GM12873 (cell line): ENCODE measurements around the gene CACNA1B.

Experiments
- TF ChIP-seq, protein P1 (sequence below): IDR thresholded peaks from 2 replicates; pipeline ENCODE4 v1.5.1; 2012; ENCODE audit warnings: low read depth, mild to moderate bottlenecking, moderate library complexity, low read length, control low read depth; ENCODE audit not compliant: insufficient read depth; ENCODE audit errors: missing control alignments

The CACNA1B gene

GRCh38 chr9:138072161-138072842 is 194.7 kb downstream of the CACNA1B start:
- TF ChIP-seq, protein P1, sequence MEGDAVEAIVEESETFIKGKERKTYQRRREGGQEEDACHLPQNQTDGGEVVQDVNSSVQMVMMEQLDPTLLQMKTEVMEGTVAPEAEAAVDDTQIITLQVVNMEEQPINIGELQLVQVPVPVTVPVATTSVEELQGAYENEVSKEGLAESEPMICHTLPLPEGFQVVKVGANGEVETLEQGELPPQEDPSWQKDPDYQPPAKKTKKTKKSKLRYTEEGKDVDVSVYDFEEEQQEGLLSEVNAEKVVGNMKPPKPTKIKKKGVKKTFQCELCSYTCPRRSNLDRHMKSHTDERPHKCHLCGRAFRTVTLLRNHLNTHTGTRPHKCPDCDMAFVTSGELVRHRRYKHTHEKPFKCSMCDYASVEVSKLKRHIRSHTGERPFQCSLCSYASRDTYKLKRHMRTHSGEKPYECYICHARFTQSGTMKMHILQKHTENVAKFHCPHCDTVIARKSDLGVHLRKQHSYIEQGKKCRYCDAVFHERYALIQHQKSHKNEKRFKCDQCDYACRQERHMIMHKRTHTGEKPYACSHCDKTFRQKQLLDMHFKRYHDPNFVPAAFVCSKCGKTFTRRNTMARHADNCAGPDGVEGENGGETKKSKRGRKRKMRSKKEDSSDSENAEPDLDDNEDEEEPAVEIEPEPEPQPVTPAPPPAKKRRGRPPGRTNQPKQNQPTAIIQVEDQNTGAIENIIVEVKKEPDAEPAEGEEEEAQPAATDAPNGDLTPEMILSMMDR, result no peak

DNA sequence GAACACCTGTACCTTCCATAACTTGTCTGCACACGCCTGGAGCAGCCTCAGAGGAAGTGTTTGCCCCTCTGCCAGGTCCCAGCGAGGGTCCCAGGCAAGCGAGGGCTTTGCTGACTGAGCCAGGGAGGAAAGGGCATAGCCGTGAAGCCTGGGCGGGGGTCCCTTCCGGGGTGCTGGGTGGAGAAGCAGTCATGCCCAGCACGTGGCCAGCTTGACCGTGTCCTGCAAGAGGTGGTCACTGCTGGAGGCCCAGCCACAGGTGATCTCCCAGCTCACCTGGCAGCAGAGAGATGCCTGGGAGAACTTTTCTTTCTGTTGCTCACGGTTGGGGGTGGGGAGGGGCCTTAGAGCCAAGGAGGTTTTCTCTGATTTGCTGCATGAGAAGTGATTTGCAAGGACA is 195.3 kb downstream of the CACNA1B start:
- TF ChIP-seq, protein P1, result no peak

- TF ChIP-seq, protein P1, result no peak
Observed at GRCh38 chr9:138073408-138073807, 195.8 kb downstream of the CACNA1B start.

GRCh38 chr9:138073808-138074207 is 196.2 kb downstream of the CACNA1B start:
- TF ChIP-seq, protein P1, result no peak

- TF ChIP-seq, protein P1, result no peak
Observed at GRCh38 chr9:138074516-138074915, 196.9 kb downstream of the CACNA1B start.

- TF ChIP-seq, protein P1, result no peak
Observed at GRCh38 chr9:138075496-138075895, 197.9 kb downstream of the CACNA1B start.

DNA sequence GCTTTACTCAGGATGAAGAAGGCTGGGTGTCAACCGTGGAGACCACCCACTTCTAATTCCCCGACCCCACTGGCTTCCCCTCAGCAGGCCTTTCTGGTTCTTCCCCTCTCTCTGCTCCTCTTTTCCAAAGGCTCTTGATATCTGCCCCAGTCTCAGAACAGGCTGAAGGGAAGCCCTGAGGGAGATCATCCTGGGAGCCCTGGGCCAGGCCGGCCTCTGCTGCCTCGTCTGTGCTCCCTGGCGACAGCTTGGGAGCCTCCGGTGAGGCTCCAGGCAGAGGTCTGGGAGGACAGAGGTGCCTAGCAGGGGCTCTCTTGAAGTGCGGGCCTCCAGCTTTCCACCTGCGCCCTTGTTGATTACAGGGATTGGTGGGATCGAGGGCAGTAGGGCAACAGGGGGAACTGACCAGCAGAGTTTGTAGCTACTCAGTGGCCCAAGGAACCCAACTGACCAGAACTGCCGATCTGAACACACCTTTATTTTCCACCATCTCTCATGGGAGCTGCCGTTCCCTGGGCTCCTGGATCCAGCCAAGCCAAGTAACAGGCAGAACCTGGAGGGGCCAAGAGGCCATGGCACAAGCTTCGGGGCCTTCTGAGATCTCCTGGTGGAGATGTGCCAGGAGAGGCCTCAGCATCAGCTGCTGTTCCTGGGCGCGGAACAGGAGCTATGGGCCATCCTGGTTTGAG is 198.5 kb downstream of the CACNA1B start:
- TF ChIP-seq, protein P1, result no peak
